HG03469 (cell line): Measurements from ENCODE around the gene STMN3.
"Not testable (repeated sequence)": the region's sequence is repeated elsewhere in the genome, so short reads cannot be mapped to it uniquely, and the experiment has no call there.

Experiments
- ATAC-seq: cut with Tn5 transposase; IDR thresholded peaks from one replicate; pipeline ENCODE4 v1.9.1; 2021; ENCODE audit warnings: mild to moderate bottlenecking, moderate library complexity, moderate number of reproducible peaks; ENCODE audit not compliant: unreplicated experiment

The STMN3 gene

GRCh38 chr20:63657937-63658748 is 4.9 kb upstream of the STMN3 start, which contains the start of gene RTEL1:
TSS of gene RTEL1 (plus strand) at chr20:63658312. CDS start at chr20:63659403, 1,091 bp downstream.
- ATAC-seq, result peak; percentile 74

GRCh38 chr20:63657260-63657936 is 4.2 kb upstream of the STMN3 start:
- no peak for ATAC-seq

- ATAC-seq, result no peak
These were observed 3.2 kb upstream of the STMN3 start for GRCh38 chr20:63656451-63656850.

GRCh38 chr20:63655249-63655648 is 2.0 kb upstream of the STMN3 start:
- no peak for ATAC-seq

- no peak for ATAC-seq
These were observed 897 bp upstream of the STMN3 start for GRCh38 chr20:63653974-63654668.

- ATAC-seq, result no peak
These were observed 838 bp downstream of the STMN3 start for GRCh38 chr20:63652192-63652980.

GRCh38 chr20:63651942-63652191 is 1.4 kb downstream of the STMN3 start:
- ATAC-seq, result no peak

GRCh38 chr20:63650486-63650885 is 2.7 kb downstream of the STMN3 start:
- not testable (repeated sequence) for ATAC-seq

- ATAC-seq, result no peak
These were observed 4.2 kb downstream of the STMN3 start for GRCh38 chr20:63648895-63649589.

- no peak for ATAC-seq
These were observed 5.0 kb downstream of the STMN3 start for GRCh38 chr20:63648190-63648589.

GRCh38 chr20:63645218-63645617 is 8.0 kb downstream of the STMN3 start:
- ATAC-seq, result no peak

- ATAC-seq, result no peak
These were observed 9.3 kb downstream of the STMN3 start for GRCh38 chr20:63643946-63644345.

GRCh38 chr20:63643499-63643898 is 9.7 kb downstream of the STMN3 start:
- ATAC-seq, result no peak

GRCh38 chr20:63642527-63643247 is 10.5 kb downstream of the STMN3 start:
- no peak for ATAC-seq

- peak; percentile 59 for ATAC-seq
These were observed 11.3 kb downstream of the STMN3 start for GRCh38 chr20:63641792-63642523.

- no peak for ATAC-seq
These were observed 12.0 kb downstream of the STMN3 start for GRCh38 chr20:63641146-63641791.

GRCh38 chr20:63640686-63641085 is 12.5 kb downstream of the STMN3 start:
- not testable (repeated sequence) for ATAC-seq

GRCh38 chr20:63640086-63640485 is 13.1 kb downstream of the STMN3 start:
- ATAC-seq, result no peak
